ENCODE data around the gene RAD51AP1. TPM values are rescaled to one million over a fixed set of nuclear protein-coding genes. Genes with fewer than 3 reads are reported as not detected.
"Not testable (repeated sequence)": the region's sequence is repeated elsewhere in the genome, so short reads cannot be mapped to it uniquely, and the experiment has no call there.

The RAD51AP1 gene, protein sequence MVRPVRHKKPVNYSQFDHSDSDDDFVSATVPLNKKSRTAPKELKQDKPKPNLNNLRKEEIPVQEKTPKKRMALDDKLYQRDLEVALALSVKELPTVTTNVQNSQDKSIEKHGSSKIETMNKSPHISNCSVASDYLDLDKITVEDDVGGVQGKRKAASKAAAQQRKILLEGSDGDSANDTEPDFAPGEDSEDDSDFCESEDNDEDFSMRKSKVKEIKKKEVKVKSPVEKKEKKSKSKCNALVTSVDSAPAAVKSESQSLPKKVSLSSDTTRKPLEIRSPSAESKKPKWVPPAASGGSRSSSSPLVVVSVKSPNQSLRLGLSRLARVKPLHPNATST
- total RNA-seq, result 1.5 TPM
- long read RNA-seq, result 0 reads

DNA sequence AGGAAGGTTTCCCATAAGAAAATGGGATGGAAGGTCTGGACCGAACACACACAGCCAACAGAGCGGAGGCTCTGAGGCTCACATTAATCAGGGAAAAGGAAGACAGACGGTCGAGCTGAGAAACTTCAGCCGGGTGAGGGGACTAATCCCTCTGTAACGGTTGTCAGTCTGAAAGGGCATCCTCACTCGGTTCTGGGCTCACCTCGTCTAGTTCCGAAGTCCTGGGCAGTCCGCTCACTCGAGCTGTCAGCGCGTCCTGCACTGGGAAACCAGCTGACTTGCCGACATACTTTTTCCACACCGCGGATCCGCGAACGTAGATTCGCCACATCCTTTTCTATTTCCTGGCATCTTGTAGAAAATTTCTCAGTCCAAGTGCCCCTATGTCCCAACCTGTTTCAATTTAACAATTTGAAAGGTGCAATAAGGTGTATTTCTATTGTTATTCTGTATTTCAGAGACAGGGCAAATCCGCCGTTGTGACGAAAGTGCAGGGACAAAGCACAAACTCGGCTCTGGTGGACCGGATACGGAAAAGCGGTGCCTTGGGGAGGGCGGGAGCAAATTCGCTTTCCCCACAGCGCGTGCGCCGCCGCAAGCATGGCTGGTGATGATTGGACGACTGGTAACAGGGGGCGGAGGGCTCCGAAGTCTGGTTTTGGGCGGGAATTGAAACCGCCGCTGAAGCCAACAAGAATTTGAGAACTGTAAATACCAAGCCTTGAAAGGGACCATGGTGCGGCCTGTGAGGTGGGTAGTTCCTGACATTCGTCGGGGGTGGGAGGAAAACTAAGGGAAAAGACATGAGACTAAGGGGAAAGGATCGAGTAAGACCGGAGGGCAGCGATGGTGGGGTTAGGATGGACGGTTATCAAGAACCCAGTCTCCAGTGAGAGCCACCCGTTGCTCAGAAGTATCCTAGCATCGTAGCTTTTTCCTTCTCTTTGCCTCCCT lies at the start of gene RAD51AP1:
Gene RAD51AP1, plus strand, starts transcription at position 684 of the 954 bp plus-strand sequence. Its CDS starts 50 bp downstream, at position 734.
- intact Hi-C loops (cut with DNase I), result loop anchor here (10.0 kb wide), 1 partner anchor 664 kb away; the partner anchor contains the start of gene PARP11
- ATAC-seq (peak; percentile 100), DNase-seq (ENCODE audit: missing footprints) (peak; percentile 97)

DNA sequence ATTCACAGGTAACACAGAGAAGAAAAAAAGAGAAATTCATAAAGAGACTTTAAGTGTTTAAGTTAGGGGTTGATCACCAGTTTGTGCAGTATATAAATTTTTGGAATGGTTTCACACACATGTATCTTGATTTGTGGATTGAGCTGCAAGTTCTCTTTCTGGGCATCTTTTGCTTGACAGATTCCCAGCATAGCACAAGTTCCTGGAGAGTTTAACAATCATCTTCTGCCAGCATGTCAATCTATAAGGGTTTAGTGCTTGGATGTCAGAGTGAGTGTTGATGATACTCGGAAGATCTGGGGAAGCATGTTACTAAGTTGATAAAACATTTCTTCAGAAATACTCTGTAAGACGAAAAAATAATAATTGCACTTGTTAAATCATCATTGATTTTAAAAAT lies 49.1 kb upstream of the RAD51AP1 start:
- DNase-seq (ENCODE audit: missing footprints), result no peak
- intact Hi-C loops (cut with DNase I), result no loop called here

DNA sequence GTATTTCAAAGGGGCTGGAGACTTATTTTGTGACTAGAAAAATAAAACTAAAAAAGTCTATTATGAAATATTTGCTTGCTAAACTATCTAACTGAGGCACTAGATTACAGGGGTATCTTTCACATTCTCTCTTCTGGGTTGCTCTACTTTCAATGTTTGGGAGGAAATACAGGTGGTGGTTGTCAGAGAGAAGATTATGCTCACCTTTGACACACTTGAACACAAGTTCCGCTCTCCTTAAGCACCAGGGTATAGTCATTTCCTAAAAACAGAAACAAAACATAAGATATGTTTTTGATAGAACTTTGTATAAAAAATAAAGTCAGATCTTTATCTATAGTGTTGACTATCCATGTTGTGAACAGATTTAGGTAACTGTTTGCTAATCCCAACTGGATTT lies 47.7 kb upstream of the RAD51AP1 start:
- ATAC-seq (no peak), DNase-seq (ENCODE audit: missing footprints) (no peak)
- intact Hi-C loops (cut with DNase I), result no loop called here

More for the DNA sequence above, 49.1 kb upstream of the RAD51AP1 start:
- no peak for ATAC-seq

DNA sequence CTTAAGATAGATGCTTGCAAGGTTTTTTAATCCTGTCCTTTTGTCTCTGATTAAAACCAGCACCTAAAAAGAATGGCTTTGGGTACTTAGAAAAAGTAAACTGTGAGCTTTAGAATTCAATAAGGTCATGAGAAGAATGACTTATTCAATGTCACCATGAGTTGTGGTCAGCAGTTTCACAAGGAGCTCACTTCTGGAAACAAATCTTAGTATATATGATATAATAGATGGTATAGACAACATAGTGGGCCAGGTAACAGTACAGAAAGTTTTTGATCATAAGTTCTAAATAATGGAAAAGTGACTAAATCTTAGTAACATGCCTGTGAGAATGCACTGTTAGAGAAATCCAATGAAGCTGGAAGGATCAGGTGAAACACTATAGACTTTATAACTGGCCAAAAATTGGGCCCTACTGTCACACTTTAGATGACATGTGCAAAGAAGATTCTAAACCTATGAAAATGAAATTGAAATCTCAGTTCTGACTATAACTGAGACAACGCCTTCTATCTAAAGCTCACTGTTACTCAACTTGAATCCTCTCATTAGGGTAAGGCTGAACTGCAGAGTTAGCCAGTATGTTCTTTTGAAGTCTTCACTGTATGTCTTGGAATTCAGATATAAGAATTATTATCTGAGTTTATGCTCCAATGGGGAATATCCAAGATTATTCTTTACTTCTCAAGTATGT lies 42.4 kb upstream of the RAD51AP1 start:
- ATAC-seq, result no peak
- DNase-seq (ENCODE audit: missing footprints), result no peak
- intact Hi-C loops (cut with DNase I), result no loop called here

DNA sequence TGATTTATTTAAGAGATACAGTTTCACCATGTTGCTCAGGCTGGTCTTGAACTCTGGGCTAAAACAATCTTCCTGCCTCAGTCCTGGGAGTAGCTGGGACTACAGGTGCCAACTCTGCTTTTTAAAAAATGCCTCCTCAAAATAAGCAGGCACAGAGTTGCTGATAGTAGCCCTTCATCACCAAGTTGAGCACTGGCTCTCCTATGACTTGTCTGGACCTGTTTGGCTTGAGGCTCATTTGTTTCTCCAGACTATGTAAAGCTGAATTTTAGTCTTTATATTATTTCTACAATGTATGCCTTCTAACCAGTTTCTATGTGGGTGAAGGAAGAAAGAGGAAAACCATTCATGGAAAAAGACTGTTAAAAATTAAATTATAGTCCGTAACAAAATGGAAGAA lies 39.5 kb upstream of the RAD51AP1 start:
- ATAC-seq, result no peak
- intact Hi-C loops (cut with DNase I), result no loop called here
- DNase-seq (ENCODE audit: missing footprints), result no peak

DNA sequence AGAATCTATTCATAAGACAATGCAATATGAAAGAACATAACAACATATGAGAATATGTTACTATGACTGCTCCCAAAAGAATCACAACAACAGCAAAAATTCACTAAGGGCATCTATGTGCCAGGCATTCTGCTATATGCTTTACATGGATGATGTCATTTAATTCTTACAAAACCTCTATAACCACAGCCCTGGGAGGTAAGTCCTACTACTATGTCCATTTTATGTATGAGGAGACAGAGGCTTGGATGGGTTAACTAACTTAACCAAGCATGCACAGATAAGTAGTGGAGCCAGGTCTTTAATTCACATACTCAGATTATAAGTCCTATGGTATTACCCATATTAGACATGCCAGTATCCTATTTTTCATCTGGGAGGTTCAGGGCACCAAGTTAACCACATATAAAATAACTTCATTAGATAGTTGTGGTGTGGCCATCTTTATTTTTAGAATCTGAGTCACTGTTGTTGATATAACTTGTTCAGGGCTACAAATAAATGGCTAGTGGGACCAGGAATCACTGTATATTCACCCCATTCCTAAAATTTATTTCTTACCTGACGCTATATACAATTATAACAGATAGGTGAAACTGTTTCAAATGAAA lies 33.2 kb upstream of the RAD51AP1 start:
- DNase-seq (ENCODE audit: missing footprints) (no peak), ATAC-seq (no peak)
- intact Hi-C loops (cut with DNase I), result no loop called here

DNA sequence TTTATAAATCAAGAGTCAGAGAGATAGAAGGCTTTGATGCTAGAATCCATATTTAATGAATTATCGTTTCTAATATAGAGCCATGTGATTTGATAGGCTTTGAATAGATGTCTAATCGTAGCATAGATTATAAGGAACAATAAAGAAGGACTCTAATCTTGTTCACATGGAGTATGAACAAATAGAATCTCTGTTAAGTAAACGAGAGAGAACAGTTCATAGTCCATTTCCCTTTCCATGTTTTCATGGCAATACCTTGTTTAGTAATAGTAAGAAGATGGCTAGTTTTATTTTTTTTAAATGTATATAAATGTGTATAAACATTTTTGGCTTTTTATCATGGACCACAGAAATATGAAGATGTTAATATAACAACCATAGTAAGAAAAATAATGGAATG lies 32.3 kb upstream of the RAD51AP1 start:
- intact Hi-C loops (cut with DNase I), result no loop called here
- ATAC-seq (no peak), DNase-seq (ENCODE audit: missing footprints) (no peak)

DNA sequence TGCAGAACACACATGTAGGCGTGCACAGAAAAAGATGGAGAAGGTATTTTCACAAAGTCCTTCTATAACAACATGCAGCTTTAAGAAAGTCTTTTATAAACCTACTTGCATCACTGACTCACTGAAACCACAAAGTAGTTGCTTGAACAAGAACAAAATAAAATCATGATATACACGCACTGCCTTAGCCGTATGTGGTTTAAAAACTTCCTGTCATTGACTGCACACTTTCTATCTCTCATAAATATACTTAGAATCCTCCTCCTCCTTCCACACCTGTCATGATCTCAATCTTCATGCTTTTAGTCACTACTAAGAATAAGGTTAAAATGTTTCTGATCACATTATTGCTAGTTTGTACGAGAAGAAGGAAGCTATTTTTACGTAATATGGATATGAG lies 31.8 kb upstream of the RAD51AP1 start:
- intact Hi-C loops (cut with DNase I), result no loop called here
- DNase-seq (ENCODE audit: missing footprints) (no peak), ATAC-seq (no peak)

DNA sequence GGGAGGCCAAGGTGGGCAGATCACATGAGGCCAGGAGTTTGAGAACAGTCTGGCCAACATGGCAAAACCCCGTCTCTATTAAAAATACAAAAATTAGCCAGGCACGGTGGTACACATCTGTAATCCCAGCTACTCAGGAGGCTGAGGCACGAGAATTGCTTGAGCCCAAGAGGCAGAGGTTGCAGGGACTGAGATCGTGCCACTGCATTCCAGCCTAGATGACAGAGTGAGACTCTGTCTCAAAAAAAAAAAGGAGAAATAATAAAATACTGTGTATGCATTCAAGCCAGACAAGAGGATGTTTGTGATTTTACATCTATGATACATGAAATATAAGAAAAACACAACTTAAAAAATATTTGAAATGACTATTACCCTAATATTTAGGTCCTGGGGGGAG lies 30.2 kb upstream of the RAD51AP1 start:
- ATAC-seq; DNase-seq (ENCODE audit: missing footprints); intact Hi-C loops (cut with DNase I): not testable (repeated sequence)

DNA sequence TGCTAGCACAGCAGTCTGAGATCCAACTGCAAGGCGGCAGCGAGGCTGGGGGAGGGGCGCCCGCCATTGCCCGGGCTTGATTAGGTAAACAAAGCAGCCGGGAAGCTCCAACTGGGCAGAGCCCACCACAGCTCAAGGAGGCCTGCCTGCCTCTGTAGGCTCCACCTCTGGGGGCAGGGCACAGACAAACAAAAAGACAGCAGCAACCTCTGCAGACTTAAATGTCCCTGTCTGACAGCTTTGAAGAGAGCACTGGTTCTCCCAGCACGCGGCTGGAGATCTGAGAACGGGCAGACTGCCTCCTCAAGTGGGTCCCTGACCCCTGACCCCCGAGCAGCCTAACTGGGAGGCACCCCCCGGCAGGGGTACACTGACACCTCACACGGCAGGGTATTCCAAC lies 29.4 kb upstream of the RAD51AP1 start:
- ATAC-seq; intact Hi-C loops (cut with DNase I): not testable (repeated sequence)

DNA sequence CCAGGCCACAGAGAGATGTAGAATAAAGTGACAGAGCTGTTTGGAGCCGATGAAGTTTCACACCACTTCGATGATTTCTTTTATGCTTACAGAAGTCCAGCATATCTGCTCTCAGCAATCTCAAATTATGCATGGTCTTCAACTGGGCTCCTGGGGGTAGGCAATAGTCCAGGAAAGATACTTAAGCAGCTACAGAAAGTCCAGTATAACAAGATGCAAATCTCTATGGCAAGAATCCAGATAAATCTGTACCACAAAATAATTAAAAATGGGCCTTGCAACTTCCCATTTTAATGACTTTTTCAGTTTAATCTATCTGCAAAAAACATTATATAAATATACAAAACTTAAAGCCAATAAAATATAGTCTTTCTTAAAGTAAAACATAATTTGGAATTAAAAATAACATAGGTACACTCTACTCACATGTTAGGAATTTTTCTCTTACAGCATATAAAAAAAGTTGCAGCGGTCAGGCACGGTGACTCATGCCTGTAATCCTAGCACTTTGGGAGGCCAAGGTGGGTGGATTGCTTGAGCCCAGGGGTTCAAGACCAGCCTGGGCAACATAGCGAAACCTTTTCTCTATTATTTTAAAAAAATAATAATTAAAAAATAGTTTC lies 20.5 kb upstream of the RAD51AP1 start:
- intact Hi-C loops (cut with DNase I), result no loop called here
- ATAC-seq (no peak), DNase-seq (ENCODE audit: missing footprints) (no peak)

More for the DNA sequence above, 29.4 kb upstream of the RAD51AP1 start:
- DNase-seq (ENCODE audit: missing footprints), result not testable (repeated sequence)

DNA sequence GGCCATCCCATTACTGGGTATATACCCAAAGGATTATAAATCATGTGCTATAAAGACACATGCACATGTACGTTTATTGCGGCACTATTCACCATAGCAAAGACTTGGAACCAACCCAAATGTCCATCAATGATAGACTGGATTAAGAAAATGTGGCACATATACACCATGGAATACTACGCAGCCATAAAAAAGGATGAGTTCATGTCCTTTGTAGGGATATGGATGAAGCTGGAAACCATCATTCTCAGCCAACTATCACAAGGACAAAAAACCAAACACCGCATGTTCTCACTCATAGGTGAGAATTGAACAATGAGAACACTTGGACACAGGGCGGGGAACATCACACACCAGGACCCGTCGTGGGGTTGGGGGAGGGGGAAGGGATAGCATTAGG lies 15.2 kb upstream of the RAD51AP1 start:
- not testable (repeated sequence) for DNase-seq (ENCODE audit: missing footprints); ATAC-seq
- intact Hi-C loops (cut with DNase I), result loop anchor here (10.0 kb wide), 1 partner anchor 199 kb away; the partner anchor contains the start of gene TIGAR

DNA sequence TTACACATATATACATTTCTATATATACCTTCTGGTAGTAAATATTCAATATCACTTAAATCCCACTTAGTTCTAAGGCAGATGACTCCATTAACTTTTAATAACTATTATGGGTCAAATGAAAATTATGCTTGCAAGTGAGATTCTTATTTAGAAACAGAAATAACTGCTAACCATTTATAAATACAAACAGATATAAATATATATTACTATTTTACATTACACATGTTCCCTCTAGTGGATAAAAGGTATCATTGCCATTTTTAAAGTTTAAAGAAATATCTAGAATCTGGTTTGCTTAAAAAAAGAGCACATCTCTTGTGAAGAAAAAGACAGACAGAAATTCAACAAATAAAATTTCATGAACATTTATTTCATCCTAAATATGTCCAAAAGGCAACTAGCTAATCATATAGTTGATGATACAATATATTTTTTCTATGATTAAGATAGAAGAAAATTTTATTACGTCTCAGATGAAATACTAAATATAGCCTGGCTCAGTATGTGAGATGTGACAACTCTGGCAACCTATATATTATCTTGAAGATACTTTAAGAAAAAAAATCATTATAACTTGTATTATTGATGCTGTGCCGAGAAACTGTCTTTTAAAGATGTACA lies 11.7 kb upstream of the RAD51AP1 start:
- no peak for ATAC-seq
- DNase-seq (ENCODE audit: missing footprints), result no peak
- intact Hi-C loops (cut with DNase I), result loop anchor here (5.0 to 10.0 kb wide), 3 partner anchors 105 to 202 kb away; partner anchors contain the start of gene TIGAR

DNA sequence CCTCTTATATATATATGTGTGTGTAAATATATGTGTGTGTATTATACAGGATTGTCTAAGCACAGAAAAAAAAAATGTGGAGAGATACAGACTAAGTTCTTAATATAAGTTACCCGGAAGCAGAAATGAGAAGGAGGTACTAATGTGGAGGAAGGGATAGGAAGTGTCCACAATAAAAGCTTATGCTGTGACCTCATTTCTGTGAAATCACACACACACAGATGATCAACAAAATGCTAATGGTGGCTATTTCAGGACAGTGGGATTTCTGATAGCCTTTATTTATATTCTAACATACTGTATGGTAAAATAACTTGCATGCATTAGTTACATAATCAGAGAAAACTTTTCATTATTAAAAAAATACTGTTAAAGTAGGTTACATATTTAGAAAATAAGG lies 8.5 kb upstream of the RAD51AP1 start:
- ATAC-seq, result no peak
- no peak for DNase-seq (ENCODE audit: missing footprints)
- intact Hi-C loops (cut with DNase I), result loop anchor here (10.0 kb wide), 1 partner anchor 655 kb away; the partner anchor contains the start of gene PARP11

DNA sequence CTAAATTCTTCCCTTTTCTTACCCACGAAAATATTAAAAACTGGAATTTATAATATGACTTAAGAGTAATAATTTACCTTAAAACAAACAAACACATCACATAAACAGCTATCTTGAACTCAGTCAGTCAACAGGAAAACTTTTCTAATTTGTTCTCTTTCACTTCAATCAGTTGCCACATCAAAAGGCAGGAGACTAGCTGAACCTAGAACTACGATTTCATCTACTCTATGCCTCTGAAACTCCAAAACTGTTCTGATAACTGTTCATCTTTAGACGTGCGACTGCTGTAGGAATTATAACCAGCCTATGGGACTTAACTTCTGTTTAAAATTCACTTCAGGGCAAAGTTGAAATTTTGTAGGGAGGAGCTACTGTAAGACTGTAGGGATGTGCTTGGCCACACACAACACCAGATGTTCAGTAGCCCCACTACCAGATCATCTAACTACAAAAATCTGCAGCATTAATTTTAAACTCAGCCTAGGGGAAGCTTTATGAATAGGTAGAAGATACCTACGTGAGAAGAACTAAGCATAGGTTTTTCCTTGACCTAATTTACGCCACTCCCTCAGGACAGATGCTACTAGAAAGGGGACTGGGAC lies 7.6 kb upstream of the RAD51AP1 start:
- no peak for ATAC-seq
- no peak for DNase-seq (ENCODE audit: missing footprints)
- intact Hi-C loops (cut with DNase I), result loop anchor here (10.0 kb wide), 1 partner anchor 656 kb away; the partner anchor contains the start of gene PARP11

DNA sequence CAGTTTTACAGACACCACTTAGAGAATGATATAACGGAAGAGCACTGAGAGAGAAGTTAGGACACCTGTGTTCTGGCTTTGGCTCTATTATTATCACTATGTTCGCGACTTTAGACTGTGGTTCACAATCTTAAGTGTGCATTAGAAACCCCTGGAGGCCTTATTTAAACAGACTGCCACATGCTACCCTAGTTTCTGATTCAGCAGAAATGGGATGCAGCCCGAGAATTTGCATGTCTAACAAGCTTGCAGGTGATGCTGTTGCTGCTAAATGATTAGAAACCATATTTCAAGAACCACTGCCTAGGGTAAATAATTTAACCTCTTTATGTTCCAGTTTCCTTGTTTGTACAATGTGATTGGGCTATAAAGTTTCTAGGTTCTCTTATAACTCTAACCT lies 3.6 kb upstream of the RAD51AP1 start:
- no peak for ATAC-seq
- no peak for DNase-seq (ENCODE audit: missing footprints)
- intact Hi-C loops (cut with DNase I), result loop anchor here (10.0 kb wide), 1 partner anchor 660 kb away; the partner anchor contains the start of gene PARP11

DNA sequence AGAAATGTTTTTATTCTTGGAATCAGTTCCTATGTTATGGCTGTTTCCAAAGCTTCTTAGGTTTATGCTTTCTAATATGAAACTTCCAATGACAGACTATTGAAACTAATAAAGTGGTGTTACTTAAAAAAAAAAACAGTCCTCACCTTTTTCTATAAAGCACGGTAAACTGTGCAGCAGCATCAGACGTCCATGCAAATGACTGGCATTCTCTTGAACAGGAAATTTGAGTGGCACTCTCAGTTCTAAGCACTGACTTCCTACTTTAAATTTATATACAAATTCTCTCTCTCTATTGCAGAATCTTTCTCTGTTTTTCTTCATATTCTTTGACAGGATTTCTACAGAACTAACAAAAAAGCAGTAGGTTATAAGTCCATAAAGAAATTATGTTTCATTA lies 2.8 kb upstream of the RAD51AP1 start:
- DNase-seq (ENCODE audit: missing footprints) (no peak), ATAC-seq (no peak)
- intact Hi-C loops (cut with DNase I), result loop anchor here (10.0 kb wide), 1 partner anchor 661 kb away; the partner anchor contains the start of gene PARP11

All from Right ventricle myocardium inferior (tissue), 1 donor.